GM19395 (cell line): ENCODE results near the gene CLTRN.

ENCODE experiments used
- ATAC-seq: cut with Tn5 transposase; IDR thresholded peaks from one replicate; pipeline ENCODE4 v1.9.1; 2021; ENCODE audit warnings: mild to moderate bottlenecking, moderate library complexity; ENCODE audit not compliant: unreplicated experiment

CLTRN gene

DNA sequence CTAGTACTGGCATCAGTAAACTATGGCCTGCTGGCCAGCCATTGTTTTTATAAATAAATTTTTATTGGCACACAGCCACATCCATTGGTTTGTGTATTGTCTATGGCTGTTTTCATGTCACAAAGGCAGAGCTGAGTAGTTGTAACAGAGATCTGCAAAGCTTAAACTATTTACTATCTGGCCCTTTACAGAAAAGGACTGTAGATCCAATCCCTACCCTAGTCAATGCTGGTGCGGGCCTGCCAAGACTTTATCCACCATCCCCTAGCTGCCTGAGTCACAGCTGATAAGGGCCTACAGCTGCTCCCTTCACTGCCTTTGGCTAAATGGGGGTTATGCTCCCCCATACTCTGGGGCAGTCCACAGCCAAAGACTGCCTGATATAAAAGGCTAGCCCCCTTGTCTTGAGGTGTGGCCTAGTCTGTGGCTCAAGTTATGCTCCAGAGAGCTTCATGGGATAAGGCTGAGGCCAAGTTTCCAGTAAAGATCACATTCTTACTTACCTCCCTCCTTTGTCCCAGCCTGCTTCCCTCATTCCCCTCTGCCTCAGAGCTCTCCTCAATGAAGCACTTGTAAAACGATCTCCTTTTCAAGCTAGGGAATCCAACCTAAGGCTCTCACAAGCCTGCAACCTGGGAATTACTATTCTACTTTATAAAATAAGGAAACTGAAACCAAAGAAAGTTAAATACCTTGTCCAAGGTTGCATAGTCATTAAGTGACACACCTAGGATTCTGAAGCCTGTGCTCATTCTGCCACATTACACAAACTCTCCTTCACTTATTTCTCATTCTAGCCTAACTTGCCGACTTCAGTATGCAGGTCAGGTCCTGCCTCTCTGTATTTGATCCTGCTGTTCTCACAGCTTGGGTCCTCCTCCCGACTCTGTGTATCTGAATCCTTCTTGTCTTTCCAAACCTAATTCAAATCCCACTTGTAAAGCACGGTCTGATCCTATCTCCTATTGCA lies 84.5 kb downstream of the CLTRN start:
- ATAC-seq = no peak
